ENCODE data around the gene SMPD3. TPM values are rescaled to one million over a fixed set of nuclear protein-coding genes. Genes with fewer than 3 reads are reported as not detected.

Gene SMPD3
- total and polyA plus RNA-seq, 9 of the 15 experiments (the other 6 are each of a cell fraction or from before 2014, with no cell fraction given), result 0.03 to 1.2 (median 0.18) TPM

GRCh38 chr16:68310774-68311511 is 137.4 kb downstream of the SMPD3 start, which contains the start of the genes PRMT7 and SLC7A6OS (continued):
- TF ChIP-seq ZBTB43 (CRISPR knock-in tag; IDR thresholded peaks at IDR 0.05), result no peak; the same call in 1 of the 2 replicates
- peak; percentile 93 for TF ChIP-seq ZFX (CRISPR knock-in tag; IDR thresholded peaks at IDR 0.05)
- TF ChIP-seq RBBP5 (IDR thresholded peaks at IDR 0.05; ENCODE audit: borderline replicate concordance, insufficient read depth, low read length, poor library complexity, severe bottlenecking), result peak; percentile 98
- TF ChIP-seq POLR2AphosphoS5 (IDR thresholded peaks at IDR 0.05; ENCODE audit: control insufficient read depth, insufficient read depth, low read depth, low read length), result peak; percentile 93
- no peak for TF ChIP-seq ZNF764 (CRISPR knock-in tag; IDR thresholded peaks at IDR 0.05; ENCODE audit: low read depth)
- TF ChIP-seq ZC3H11A (IDR thresholded peaks at IDR 0.05; ENCODE audit: low read depth, low read length), result no peak
- TF ChIP-seq SMARCC2 (IDR thresholded peaks at IDR 0.05; ENCODE audit: low read depth), result no peak
- TF ChIP-seq WHSC1 (IDR thresholded peaks at IDR 0.05; ENCODE audit: low read length), result no peak
- TF ChIP-seq ZNF140 (CRISPR knock-in tag; IDR thresholded peaks at IDR 0.05), result no peak
- TF ChIP-seq CXXC5 (CRISPR knock-in tag; IDR thresholded peaks at IDR 0.05), result peak; percentile 88
- TF ChIP-seq NCOR1 (IDR thresholded peaks at IDR 0.05), result no peak
- no peak for TF ChIP-seq ZC3H8 (IDR thresholded peaks at IDR 0.05)
- peak in 1 of 2 experiments; percentile 72; a peak in 2 of 4 replicates for TF ChIP-seq ARNT (IDR thresholded peaks at IDR 0.05)
- TF ChIP-seq KDM4B (IDR thresholded peaks at IDR 0.05; ENCODE audit: borderline replicate concordance in 2 of 2, low read depth in 1 of 2), result no peak
- no peak for TF ChIP-seq ZNF75A (CRISPR knock-in tag; IDR thresholded peaks at IDR 0.05)
- no peak for TF ChIP-seq ZBTB26 (CRISPR knock-in tag; IDR thresholded peaks at IDR 0.05)
- TF ChIP-seq BHLHE40 (IDR thresholded peaks at IDR 0.05; ENCODE audit: low read length), result peak; percentile 85
- TF ChIP-seq ZNF23 (CRISPR knock-in tag; IDR thresholded peaks at IDR 0.05), result no peak
- TF ChIP-seq JUN (IDR thresholded peaks at IDR 0.05; ENCODE audit: borderline replicate concordance, low read depth, low read length), result peak; percentile 49; the same call in 1 of the 2 replicates
- no peak for TF ChIP-seq JUN (CRISPR knock-in tag; IDR thresholded peaks at IDR 0.05; ENCODE audit: borderline replicate concordance)
- TF ChIP-seq SMARCE1 (IDR thresholded peaks at IDR 0.05), result 0 out of 2 replicates have a peak, but pooled peaks have one; percentile 13
- no peak; the same call in 1 of the 2 replicates for TF ChIP-seq XRCC5 (IDR thresholded peaks at IDR 0.05; ENCODE audit: low read depth, low read length)
